Hematopoietic multipotent progenitor cell (in vitro differentiated cells): ENCODE data around the gene UBASH3A. TPM values are rescaled to one million over a fixed set of nuclear protein-coding genes. Genes with fewer than 3 reads are reported as not detected.
A peak's percentile ranks its signal among the peaks of the same experiment; 100 is the strongest.

ENCODE experiments used
- DNase-seq, 3 donors: peaks; one replicate each; pipeline ENCODE4 v3.0.0-alpha.2; 2011 to 2015; ENCODE audit warnings: low read depth in 2 of 3, low spot score in 2 of 3
- small RNA-seq: library from RNA; depleted of rRNA; stranded (forward); fragments of <200 nt; gene quantifications from one replicate; pipeline ENCODE3, GENCODE V24; 2012
- total RNA-seq: library from RNA; depleted of rRNA; stranded (reverse); fragments of >200 nt; gene quantifications from one replicate; pipeline ENCODE4 v1.2.3, GENCODE V29; 2012

Gene UBASH3A
- total RNA-seq, 1 donor, result 1.6 TPM

- DNase-seq, result no peak
These were observed 77.5 kb downstream of the UBASH3A start for GRCh38 chr21:42481169-42481568.

- no peak for DNase-seq
These were observed 81.3 kb downstream of the UBASH3A start for GRCh38 chr21:42484966-42485365.

GRCh38 chr21:42486072-42486471, 82.4 kb downstream of the UBASH3A start:
- DNase-seq, result peak in 1 of 3 donors; percentile 67

GRCh38 chr21:42486531-42486930, 82.8 kb downstream of the UBASH3A start:
- DNase-seq, result peak in 2 of 3 donors; percentile 89 to 95

GRCh38 chr21:42489006-42489563, 85.4 kb downstream of the UBASH3A start:
- DNase-seq, result no peak

GRCh38 chr21:42489991-42490390, 86.3 kb downstream of the UBASH3A start:
- DNase-seq, result no peak

GRCh38 chr21:42490720-42491119, 87.0 kb downstream of the UBASH3A start:
- DNase-seq, result no peak

GRCh38 chr21:42491328-42491727, 87.6 kb downstream of the UBASH3A start:
- DNase-seq, result no peak

GRCh38 chr21:42492201-42492600, 88.5 kb downstream of the UBASH3A start:
- DNase-seq, result peak in 1 of 3 donors; percentile 27

- DNase-seq, result no peak
These were observed 89.7 kb downstream of the UBASH3A start for GRCh38 chr21:42493109-42494060.

GRCh38 chr21:42495027-42495426, 91.3 kb downstream of the UBASH3A start:
- DNase-seq, result no peak

GRCh38 chr21:42495765-42496119, 92.0 kb downstream of the UBASH3A start:
- DNase-seq, result no peak

GRCh38 chr21:42496120-42496838, 92.6 kb downstream of the UBASH3A start, which contains the start of gene RSPH1:
Gene RSPH1, minus strand, starts transcription at chr21:42496224. Its CDS starts 38 bp downstream, at chr21:42496186.
- peak; percentile 94 to 99 (median 99) for DNase-seq

GRCh38 chr21:42496839-42497202, 93.1 kb downstream of the UBASH3A start:
- DNase-seq, result no peak

Small RNA genes within 50 kb of the gene (small RNA-seq; reads per million reads assigned to genes)
- gene RNU6-1149P, result not detected

Other genes with a start within 250 kb of the UBASH3A start
- gene ABCG1, start 184.8 kb upstream of the UBASH3A start, total RNA-seq, result 45.5 TPM
- gene TFF3, start 88.5 kb upstream of the UBASH3A start, total RNA-seq, result not detected
- not detected for gene TFF2, start 52.9 kb upstream of the UBASH3A start, total RNA-seq
- not detected for gene TFF1, start 37.4 kb upstream of the UBASH3A start, total RNA-seq
- gene TMPRSS3, start 7.8 kb upstream of the UBASH3A start, total RNA-seq, result not detected
- gene RSPH1, start 92.3 kb downstream of the UBASH3A start, total RNA-seq, result 0.81 TPM
- 50.9 TPM for gene SLC37A1, start 110.0 kb downstream of the UBASH3A start, total RNA-seq
- gene PDE9A, start 249.7 kb downstream of the UBASH3A start, total RNA-seq, result 0.27 TPM